Cortex of kidney (tissue), 1 donor: ENCODE measurements around the gene COA8.

Experiments
- DNase-seq: peaks from one replicate; lab custom pipeline; 2025; lab: John Stamatoyannopoulos, UW

Gene COA8

GRCh38 chr14:103526247-103526913 is 36.4 kb upstream of the COA8 start:
- no peak for DNase-seq

GRCh38 chr14:103526914-103527248 is 35.9 kb upstream of the COA8 start:
- no peak for DNase-seq

GRCh38 chr14:103527408-103528145 is 35.2 kb upstream of the COA8 start:
- DNase-seq, result no peak

- DNase-seq, result no peak
Measured at GRCh38 chr14:103528146-103528586, 34.6 kb upstream of the COA8 start.

GRCh38 chr14:103528587-103529382 is 34.0 kb upstream of the COA8 start, which contains the start of gene TRMT61A:
Gene TRMT61A (plus strand): TSS chr14:103529196. CDS start chr14:103529979, 783 bp downstream.
- no peak for DNase-seq

- DNase-seq, result no peak
Measured at GRCh38 chr14:103529383-103530365, 33.1 kb upstream of the COA8 start.

- DNase-seq, result no peak
Measured at GRCh38 chr14:103530390-103530789, 32.4 kb upstream of the COA8 start.

- DNase-seq, result no peak
Measured at GRCh38 chr14:103530831-103531230, 31.9 kb upstream of the COA8 start.

GRCh38 chr14:103531421-103532215 is 31.1 kb upstream of the COA8 start:
- no peak for DNase-seq

GRCh38 chr14:103532216-103533136 is 30.3 kb upstream of the COA8 start:
- DNase-seq, result no peak

- no peak for DNase-seq
Measured at GRCh38 chr14:103533137-103533998, 29.4 kb upstream of the COA8 start.

- DNase-seq, result no peak
Measured at GRCh38 chr14:103533999-103534575, 28.7 kb upstream of the COA8 start.

- no peak for DNase-seq
Measured at GRCh38 chr14:103534576-103535061, 28.1 kb upstream of the COA8 start.

- no peak for DNase-seq
Measured at GRCh38 chr14:103535081-103535890, 27.5 kb upstream of the COA8 start.

GRCh38 chr14:103535891-103536565 is 26.7 kb upstream of the COA8 start:
- no peak for DNase-seq

- no peak for DNase-seq
Measured at GRCh38 chr14:103536693-103537092, 26.1 kb upstream of the COA8 start.
